ENCODE data around the gene CGRRF1.

GRCh38 chr14:54533100-54533499, 23.4 kb downstream of the CGRRF1 start:
- TF ChIP-seq NCOR1 (IDR thresholded peaks at IDR 0.05; ENCODE audit: borderline replicate concordance, low read length) (no peak), MXD4 (CRISPR knock-in tag; IDR thresholded peaks at IDR 0.05) (no peak), SP2 (CRISPR knock-in tag; IDR thresholded peaks at IDR 0.05) (no peak), BCL3 (CRISPR knock-in tag; IDR thresholded peaks at IDR 0.05) (no peak), CEBPZ (IDR thresholded peaks at IDR 0.05; ENCODE audit: low read length) (no peak), CBX1 (IDR thresholded peaks at IDR 0.05; ENCODE audit: low read depth) (no peak), ZNF274 (CRISPR knock-in tag; IDR thresholded peaks at IDR 0.05) (no peak), PHF5A (CRISPR knock-in tag; IDR thresholded peaks at IDR 0.05; ENCODE audit: low read depth, unreplicated experiment) (no peak), ZNF737 (CRISPR knock-in tag; IDR thresholded peaks at IDR 0.05; ENCODE audit: borderline replicate concordance) (no peak), CEBPB (IDR thresholded peaks at IDR 0.05; ENCODE audit: borderline replicate concordance, low read depth, low read length) (no peak), ZGPAT (CRISPR knock-in tag; IDR thresholded peaks at IDR 0.05) (no peak), ZNF747 (CRISPR knock-in tag; IDR thresholded peaks at IDR 0.05; ENCODE audit: borderline replicate concordance) (no peak), POLR2AphosphoS5 (IDR thresholded peaks at IDR 0.05; ENCODE audit: low read depth, low read length) (no peak)

All from HepG2 (cell line).